T-helper 1 cell (primary cell): ENCODE results near the gene DNAH8.

Experiments used
- DNase-seq, 5 donors: peaks; one replicate each; pipeline ENCODE4 v3.0.0-alpha.2; 2012 to 2020

The DNAH8 gene

DNA sequence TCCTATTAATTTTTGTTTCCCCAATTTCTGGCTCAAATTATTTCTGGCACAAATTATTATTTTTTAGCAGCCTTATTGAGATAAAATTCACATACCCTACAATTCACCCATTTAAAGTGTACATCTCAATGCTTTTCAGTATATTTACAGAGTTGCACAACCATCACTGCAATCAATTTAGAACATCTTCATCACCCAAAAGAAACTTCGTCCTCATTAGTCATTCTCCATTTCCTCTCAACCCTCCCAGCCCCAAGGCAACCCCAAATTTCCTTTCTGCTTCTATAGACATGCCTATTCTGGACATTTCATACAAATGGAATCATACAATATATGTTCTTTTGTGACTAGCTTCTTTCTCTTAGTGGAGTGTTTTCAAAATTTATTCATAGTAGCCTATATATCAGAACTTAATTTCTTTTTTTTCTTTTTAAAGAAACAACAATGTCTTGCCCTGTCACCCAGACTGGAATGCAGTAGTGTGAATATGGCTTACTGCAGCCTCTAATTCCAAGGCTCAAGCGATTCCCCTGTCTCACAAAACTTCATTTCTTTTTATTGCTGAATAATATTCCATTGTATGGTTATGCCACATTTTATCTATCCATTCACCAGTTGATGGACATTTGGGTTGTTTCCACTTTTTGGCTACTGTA is 84.5 kb downstream of the DNAH8 start:
- DNase-seq = no peak

DNA sequence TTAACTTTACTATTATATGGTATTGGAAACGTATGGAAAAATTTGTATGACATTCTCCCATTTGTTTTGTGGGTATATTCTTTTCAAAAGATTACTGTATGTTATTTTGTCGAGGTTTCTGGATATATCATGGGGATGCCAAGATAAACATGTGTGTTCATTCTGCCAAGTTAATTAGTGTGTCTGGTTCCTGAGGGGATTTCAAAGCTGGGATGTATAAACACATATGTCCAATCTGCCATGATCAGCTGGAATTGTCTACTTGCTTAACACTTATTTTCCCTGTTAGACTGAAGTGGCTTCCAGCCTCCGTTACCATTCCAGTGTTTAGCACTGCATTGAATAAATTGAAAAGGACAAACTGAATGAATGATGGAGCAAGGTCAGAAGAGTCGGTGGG is 86.2 kb downstream of the DNAH8 start:
- DNase-seq = no peak

DNA sequence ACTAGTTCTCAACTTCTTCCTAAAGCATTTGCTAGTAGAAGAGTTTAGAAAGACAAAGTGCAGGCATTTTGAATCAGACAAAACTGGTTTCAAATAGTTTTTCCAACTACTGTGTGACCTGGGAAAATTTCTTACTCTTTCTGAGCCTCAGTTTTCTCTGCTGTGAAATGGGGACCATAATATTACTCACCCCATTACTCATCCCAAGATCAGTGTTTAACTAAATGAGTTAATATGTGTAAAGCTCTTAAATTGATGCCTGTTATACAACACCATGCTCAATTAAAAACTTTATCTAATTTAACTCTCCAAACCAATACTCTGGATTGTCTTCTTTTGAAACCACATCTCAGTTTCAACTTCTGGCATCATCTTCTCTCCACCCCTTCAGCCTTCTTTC is 87.4 kb downstream of the DNAH8 start:
- DNase-seq = no peak

DNA sequence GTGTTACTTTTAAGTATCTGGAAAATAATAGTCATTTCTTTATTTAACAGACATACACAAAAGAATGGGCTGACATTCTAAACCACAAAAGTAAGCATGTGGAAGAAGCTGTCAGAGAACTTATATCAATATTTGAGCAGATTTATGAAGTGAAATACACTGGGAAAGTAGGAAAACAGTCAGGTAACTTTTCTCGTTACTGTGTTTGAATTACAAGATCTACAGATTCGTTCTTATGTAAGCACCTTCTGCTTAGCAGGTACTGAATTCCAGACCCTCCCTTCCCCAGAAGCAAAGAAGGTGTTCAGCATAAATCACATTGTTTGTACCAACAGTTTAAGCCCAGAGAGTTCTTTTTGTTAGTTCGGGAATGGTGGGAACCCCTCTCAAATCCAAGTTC is 88.0 kb downstream of the DNAH8 start:
- DNase-seq = no peak

DNA sequence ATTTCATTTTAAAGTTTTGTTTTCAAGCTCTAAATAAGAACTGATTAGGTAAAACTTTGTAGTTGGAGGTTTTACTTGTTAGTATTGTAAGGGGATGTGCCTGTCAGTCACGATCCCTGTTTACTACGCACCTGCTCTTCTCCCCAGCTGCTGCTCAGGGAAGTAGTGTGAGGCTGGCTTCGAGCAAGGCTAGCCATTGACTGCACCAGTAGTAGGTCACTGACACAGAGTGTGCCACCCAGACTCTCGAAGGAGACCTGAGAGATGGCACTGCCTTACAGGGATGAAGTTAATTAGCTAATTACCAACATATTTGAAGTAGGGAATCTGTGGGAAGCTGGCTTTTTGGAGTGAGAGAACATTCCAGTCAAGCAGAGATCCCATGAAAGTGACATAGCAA is 89.2 kb downstream of the DNAH8 start:
- no peak for DNase-seq

DNA sequence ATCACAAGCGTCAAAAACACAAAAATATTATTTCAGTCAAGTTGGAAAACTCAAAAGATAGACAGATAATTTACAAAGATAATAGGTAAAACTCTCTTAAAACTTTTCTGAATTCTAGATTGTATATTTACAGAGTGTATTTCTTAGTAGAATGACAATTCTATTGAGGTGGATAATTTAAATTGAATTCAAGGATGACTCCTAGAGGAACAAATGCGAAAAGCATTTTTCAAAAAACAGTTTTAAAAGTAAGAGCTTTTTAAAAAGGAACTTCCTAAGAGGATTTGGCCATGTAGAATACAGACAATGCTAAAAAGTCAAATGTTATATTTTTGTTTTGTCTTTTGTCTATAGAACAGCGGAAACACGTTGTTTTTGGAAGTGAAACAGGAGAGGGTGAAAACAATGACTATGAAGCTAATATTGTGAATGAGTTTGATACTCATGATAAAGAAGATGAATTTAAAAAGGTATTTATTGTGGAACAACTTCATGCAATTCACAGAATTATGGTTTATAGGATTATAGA is 90.1 kb downstream of the DNAH8 start:
- DNase-seq = no peak

DNA sequence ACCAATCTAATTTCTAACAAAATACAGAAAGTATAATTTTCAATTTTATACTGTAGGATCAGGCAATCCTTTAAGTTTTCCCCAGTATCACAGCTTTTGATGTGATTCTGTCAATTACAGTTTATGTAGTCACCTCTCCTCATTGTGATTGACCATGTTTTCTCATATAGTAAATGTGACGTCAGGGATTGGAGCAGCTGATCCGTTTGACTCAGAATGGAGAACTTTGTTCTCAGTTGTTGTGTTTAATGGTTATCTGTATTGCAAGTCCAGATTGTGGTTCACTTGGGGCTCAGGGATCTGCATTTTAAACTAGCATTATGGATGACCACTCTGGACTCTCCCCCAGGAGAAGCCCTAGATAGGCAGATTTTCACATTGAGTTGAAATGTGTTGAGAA is 90.6 kb downstream of the DNAH8 start:
- no peak for DNase-seq

DNA sequence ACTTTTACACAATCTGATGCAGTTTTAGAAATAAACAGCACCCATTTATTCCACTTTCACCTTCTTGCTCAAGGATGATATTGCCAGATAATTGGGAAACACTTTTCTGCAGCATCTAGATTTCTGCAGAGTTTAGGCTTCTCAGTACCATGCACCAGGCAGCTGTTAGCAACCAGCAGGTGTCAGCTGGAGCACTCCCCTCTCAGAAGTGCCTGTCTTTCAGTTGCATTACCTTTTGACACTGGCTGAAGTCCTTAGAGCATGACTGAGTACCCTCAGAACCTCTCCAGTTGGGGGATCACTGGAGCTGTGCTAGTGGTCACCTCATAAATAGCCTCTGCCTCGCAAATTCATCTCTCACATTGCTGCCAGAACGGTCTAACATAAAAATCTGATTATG is 91.2 kb downstream of the DNAH8 start:
- no peak for DNase-seq

DNA sequence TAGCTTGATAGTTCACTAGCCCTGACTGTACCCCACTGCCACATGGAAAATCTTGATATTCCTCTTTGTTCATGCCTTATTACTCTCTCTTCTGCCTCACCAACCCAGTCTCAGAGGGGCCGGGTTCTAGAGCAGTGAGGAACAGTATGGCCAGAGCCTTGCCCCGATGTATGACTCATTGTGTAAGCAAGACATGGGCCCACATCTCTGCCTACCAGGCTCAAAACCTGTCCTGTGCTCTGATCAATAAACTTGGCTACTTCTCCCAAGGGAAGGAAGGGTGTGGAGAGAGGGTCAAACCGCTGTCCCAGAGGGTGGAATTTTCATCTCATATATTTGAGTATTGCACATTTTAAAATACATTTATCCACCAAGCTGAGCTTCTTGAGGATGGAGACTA is 91.7 kb downstream of the DNAH8 start:
- no peak for DNase-seq

DNA sequence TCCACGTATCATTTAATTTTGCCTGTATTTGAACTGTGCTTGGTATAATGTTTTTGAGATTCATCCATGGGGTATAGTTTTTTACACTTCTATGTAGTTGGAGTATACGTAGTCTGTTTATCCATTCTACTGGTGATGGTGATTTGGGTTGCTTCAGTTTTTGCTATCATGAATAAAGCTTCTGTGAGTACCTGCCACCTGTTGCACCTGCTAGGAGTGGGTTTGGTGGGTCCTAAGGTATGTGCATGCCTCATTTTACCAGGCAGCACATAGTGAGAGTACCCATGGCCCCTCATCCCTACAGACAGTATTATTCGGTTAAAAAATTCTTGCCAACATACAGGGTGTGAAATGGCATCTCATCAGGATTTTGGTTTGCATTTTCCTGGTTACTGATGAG is 92.9 kb downstream of the DNAH8 start:
- DNase-seq = no peak

DNA sequence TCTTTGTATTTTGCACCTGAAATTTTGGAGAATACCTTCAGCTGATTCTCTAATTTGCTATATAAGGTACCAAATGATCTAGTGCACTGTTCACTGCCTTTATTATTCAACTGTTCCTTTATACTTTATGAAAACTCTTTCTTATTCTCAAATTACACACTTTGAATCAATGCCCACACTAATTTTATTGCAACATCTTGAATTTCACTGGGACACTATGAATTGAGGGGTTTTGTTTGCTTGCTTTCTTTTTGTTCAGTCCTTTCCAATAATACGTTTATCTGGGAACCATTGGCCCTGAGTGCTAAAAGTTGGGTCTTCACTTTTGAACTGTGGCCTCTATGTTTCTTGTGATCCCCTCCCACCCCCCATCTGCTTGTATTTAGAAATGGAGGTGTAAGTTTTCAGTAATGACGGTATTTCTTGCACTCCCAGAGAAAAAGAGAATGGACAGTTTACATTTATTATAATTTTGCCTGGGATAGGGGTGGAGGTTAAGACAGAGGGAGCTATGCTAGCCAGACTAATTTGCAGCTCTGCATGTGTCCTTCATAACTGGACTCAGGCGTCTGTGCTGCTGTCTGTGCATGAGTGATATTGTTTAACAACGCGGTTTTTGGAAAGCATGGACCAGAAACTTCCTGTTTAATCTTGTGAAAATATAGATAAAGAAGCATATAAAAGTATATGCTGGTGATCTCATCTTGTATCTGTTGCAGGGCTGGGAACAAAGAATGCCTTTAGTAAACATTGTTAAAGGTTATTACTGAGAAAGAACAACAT is 98.1 kb downstream of the DNAH8 start:
- DNase-seq = no peak

DNA sequence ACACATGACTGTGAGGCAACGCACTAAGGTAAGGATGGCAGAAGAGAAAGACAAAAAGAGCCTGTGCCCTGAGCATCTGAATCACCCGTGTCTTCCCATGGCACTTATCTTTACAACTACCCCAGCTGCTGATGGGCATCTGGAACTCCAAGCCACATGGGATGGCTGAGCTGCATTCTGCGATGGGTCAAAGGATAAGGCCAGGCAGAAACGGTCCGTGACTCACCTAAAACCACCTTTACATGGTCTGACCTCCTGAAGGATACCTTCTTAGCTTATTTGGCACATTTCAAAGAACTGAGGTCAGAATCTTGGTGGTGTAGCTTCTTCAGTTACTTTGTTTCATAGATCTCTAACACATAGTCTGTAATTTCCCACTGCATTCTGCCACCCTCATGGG is 99.7 kb downstream of the DNAH8 start:
- no peak for DNase-seq

DNA sequence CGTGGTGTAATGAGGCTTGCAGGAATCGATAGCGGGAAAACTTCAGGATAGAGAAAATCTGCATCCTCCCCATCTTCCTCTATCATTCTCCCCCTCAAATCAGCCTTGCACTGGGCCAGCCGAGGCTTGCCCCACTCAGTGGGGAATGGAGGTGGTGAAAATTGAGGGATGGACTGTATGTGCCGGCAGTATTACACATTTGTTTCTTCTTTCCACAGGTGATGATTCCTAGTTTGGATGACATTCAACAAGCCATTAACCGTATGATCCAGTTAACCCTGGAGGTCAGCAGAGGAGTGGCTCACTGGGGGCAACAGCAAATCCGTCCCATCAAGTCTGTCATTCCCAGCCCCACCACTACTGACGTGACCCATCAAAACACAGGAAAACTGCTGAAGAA is 100.1 kb downstream of the DNAH8 start:
- no peak for DNase-seq

DNA sequence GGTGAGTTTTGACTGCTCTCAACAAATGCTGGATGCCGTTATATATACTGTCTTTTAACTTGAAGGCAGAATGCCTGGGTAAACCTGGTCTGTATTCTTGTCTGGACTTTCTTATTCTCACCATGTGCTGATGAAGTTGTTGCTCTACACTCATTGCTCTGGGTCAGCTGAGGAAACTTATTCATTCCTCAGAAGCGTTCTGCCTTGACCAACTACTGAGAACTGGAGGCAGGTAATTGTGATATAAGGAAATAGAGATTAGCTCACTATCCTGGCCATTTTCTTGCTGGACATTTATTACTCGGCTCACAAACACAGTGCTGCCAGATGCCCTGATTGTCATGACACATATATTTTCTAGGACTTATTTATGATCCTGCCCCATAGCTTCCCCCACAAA is 103.6 kb downstream of the DNAH8 start:
- no peak for DNase-seq

DNA sequence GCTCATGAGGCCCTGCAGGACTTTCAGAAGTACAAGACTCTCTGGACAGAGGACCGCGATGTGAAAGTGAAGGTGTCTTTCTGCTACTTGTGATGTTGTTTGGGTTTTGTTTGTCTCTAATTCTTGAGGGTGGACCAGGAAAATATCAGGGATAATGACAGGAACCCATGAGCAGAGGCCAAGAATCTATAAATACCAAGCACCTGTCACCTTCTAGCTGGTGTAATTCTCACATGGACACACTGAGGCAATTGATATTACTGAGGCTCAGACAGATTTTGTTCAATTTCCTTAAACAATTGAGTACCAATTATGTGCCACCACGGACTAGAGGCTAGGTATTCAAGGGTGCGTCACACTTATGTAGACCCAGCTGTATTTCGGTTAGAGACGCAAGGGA is 107.9 kb downstream of the DNAH8 start:
- DNase-seq = no peak

DNA sequence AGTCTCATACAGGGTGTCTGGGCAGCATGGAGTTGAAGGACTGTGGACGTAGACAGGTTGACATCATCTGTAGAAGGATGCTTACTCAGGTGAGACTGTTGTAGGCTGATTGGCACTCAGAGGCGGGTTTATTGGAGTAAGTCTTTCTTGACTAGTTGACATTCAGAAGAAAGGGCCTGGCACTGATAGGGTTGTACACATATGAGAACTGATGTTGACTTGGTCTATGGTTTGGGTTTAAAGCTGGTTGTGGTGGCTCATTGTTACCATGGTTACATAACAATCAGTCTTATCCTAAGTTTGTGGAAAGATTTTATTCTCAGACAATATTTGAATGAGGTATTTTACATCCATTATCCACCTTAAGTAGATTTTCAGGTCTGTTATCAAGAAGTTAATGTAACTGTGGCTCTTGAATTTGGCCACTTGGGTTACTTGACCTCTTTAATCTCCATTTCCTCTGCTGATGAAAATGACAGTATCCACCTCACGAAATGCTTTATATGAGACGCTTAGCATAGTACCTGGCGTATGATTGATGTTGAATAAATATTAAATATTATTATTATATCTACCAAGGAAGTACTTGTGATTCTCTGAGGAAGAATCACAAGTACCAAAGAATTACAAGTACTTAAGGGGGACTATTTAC is 109.3 kb downstream of the DNAH8 start:
- no peak for DNase-seq

DNA sequence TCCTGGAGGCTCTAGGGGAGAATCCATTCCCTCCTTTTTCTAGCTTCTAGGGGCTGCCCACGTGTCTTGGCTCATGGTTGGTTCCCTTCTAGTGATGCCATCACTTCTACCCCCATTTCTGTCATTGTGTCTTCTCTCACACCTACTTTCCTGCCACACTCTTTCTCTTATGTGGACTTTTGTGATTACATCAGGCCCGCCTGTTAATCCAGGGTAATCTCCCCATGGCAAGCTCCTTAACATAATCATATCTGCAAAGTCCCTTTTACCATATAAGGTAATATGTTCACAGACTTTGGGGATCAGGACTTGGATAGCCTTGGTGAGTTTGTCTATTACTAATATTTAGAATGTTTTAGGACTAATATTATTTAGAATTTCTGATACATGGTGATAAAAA is 111.9 kb downstream of the DNAH8 start:
- DNase-seq = no peak

DNA sequence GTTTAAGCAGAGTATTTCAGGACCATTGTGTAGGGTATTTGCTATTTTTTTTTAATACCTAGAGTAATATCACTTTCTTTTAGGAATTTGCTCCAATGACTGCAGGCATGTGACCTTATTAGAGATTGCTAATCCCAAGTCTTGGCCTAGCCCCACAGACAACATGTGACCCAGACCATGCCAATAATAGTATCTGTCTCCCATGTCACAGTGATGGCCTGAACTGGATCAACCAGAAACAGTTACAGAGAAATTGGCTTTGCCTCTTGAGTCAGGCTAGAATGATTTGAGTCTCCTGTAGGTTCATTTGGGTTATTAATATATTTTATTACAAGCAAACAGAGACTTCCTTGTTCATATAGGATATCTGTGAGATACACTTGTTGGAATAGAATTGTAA is 116.8 kb downstream of the DNAH8 start:
- DNase-seq = no peak

DNA sequence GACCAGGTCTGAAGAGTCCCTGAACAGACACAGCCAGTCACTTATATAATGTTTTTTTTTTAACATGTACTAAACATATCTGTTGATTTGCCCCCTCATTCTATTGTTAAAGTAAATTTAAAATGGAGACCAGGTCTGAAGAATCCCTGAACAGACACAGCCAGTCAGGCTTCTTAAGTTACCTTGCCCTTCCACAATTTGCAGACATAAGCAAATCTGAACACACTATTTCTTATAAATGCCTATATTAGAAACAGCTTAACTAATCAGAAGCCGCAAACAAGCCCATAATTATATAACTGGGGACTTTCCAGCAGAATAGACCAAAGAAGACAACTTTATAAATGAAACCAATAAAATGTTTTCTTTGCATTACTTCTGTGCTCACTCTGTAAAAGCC is 118.2 kb downstream of the DNAH8 start:
- no peak for DNase-seq

DNA sequence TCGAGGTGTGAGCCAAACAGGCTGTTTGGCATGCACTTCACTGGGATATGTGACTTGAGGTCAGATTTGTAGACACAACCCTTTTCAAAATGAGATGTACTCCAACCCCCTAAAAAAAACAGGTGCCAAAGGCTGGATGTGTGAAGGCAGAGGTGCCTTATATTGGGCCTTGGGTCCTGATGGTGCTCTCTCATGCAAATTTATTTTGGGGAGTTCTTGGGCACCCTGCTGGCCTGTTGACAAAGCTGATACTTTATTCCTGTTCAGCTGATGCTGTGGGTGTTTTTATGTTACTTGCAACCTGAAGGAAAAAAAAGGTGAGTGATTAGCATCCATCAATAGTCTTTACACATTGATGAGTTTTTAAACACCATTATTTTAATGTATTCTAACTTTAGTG is 121.5 kb downstream of the DNAH8 start:
- DNase-seq = no peak

DNA sequence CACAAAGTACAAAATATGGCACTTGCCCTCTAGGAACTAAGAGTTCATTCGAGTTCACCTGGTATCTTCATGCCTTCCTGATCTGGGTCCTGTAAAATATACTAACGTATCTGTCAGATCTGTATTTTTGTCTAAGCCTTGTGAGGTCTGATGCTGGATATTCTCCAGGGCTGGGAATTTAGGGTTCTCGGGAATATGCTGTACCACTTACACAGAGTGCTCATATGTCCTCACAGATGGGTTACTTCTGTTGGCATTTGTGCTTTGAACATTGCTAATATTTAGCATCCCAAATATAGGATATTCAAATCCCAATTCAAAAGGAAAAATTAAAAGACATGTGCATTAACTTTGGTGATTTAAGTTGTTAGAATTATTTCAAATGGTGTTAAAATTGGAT is 122.0 kb downstream of the DNAH8 start:
- no peak for DNase-seq

DNA sequence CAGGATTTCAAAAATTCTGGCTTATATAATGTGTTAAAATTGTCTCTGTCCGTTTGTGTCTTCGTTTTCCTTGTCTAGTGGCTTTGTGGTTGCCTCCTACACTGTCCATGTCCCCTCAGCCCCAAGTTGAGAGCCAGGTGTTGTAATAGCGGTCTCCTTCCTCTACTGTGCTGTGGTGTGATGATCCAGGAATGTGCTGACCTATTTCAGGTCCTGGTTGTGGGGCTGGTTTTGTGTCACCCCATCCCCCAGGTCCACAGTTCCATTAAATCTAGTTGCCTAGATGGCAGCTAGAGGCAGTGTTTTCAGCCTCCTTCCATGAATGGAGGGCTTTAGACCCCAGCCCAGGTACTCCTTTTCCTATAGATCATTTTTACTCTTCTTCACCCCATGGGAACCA is 128.7 kb downstream of the DNAH8 start:
- no peak for DNase-seq

DNA sequence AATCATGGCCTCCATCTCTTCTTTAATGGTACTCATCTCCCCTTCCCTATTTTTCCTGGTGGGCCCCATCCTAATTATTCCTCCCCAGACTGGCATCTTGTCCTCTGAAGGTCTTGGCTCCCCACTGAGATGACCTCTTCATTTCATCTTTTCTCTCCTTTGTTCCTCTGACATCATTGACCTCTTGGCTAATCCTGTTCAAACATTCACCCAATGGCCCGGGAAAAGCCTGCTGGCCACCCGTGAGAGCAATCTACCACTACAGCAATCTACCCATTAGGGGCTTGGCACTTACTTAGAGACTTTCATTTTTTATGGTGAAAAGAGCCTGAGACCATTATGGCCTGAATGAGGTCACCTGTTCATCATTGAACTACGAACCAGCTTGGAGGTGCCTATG is 130.8 kb downstream of the DNAH8 start:
- DNase-seq = no peak

DNA sequence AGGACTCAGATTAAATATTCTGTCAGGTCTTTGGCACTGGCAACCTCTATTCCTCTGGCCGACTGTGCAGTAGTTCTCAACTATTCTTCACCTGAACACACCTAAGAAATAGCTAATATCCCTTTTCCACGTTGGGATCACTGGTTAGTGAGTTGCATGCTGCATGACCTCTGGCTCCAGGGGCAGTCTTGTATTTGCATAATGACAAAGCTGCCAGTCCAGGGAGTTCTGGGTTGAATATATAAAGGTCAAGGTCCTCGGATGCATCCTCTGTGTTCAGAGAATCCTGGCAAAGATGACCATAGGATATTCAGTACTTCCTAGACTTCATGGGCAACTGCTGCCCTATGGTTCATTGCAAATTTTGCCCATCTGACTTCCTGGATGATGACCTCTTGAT is 131.2 kb downstream of the DNAH8 start:
- DNase-seq = no peak
